Femur (tissue), 1 donor: ENCODE data around the gene ZNF527.
"Not testable (repeated sequence)": the region's sequence is repeated elsewhere in the genome, so short reads cannot be mapped to it uniquely, and the experiment has no call there.

Experiments used
- DNase-seq: peaks from one replicate; pipeline ENCODE4 v3.0.0-alpha.2; 2017

Gene ZNF527

GRCh38 chr19:37370880-37371661, at the start of gene ZNF527:
TSS of gene ZNF527 (plus strand) at chr19:37371099. CDS start at chr19:37374199, 3,100 bp downstream.
- peak; percentile 98 for DNase-seq

GRCh38 chr19:37329686-37330085, 41.2 kb upstream of the ZNF527 start:
- no peak for DNase-seq

DNA sequence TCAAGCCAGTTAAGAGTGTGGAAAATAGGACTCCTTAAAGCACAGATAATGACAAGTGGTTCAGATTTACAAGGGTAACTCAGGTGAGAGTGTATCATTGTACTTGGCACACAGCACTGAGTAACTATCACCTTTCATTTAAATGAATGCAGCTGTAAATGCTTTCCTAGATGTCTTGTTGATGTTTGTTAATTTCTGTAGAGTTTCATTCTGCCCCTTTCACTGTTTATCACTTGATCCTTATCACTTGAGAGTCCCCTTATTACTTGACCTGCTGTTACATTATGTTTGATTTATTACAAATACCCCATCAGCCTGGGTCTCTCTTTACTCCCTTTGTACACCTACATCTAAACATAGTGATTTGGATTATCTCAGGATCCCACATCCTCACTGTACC, 38.1 kb upstream of the ZNF527 start:
- no peak for DNase-seq

DNA sequence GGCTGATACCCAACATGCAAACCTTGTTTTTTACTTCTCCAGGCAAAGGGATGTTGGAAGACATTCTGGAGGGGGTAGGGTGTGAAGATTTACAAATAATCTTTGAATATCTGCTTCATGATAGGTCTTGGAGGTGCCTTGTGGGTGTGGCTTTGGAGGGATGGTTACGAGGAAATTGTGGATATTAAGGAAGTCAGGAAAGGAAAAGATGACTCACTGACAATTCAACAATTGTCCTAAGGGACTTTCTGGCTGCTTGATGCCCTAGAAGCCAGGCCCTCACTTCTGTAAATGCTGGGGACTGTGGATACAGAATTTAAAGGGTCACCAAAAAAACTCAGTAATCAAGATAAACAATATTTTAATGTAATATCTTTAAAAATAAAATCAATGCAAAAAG, 37.4 kb upstream of the ZNF527 start:
- DNase-seq = no peak

GRCh38 chr19:37334179-37335071, 36.5 kb upstream of the ZNF527 start:
- peak; percentile 96 for DNase-seq

GRCh38 chr19:37342753-37343152, 28.1 kb upstream of the ZNF527 start:
- no peak for DNase-seq

DNA sequence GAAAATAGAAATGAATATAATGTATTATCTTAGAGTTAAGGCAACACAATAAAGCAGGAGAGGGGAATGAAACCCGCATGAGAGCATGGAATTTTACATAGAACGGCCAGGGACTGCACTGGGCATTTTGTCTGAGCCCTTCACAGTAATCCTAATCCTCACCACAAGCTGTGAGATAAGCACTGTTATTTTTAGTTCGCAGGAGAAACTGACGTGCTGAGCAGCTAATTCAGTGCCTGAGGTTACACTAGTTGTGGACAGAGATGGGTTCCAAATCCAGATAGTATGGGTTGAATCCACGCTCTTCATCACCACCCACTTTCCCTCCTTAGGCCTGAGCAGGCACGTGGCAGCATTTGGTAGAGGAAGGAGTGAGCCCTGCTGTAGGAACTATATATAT, 24.8 kb upstream of the ZNF527 start:
- DNase-seq = no peak

DNA sequence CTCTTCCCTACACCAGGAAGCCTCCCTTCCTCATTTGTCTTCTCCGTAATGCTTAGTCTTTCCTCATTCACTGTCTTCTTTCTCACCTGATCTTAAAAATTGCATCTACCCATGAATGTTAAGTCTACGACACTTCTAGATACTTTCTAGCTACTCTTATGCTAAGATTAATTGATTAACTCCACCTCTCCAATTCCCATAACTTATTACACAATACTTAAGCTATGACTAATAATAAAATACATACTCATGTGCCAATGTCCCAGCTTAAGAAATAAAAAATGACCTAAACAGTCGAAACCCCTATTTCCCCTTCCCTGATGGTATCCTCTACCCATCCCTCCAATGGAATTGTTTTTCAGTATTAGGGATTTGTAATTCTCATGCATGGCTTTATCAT, 22.8 kb upstream of the ZNF527 start:
- no peak for DNase-seq

DNA sequence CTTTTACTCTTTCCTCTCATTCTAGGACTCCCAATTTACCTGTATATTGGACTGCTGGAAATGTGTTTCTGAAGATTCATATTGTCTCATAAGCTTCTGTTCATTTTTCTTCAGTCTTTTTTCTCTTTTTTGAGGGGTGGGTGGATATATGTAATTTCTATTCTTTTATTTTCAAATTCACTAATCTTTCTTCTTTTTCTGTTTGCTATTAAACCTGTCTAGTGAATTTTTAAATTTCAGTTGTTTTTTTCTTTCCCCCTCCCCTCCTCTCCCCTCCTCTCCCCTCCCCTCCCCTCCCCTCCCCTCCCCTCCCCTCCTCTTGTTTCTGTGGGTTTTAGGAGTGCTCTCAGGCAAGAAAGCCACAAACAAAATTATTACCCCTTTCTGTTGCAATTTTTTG, 16.9 kb upstream of the ZNF527 start:
- no peak for DNase-seq

DNA sequence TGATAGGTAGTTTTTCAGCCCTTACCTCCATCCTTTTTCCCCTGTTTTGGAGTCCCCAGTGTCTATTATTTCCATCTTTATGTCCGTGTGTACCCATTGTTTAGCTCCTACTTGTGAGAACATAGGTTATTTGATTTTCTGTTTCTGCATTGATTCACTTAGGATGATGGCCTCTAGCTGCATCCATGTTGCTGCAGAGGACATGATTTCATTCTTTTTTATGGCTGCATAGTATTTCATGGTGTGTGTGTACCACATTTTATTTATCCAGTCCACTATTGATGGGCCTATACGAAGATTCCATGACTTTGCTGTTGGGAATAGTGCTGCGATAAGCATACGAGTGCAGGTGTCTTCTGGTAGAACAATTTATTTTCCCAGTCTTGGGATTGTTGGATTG, 15.0 kb upstream of the ZNF527 start:
- DNase-seq = no peak

GRCh38 chr19:37361994-37362393, 8.9 kb upstream of the ZNF527 start:
- DNase-seq = no peak

- DNase-seq = no peak
Measured at GRCh38 chr19:37362733-37363132, 8.2 kb upstream of the ZNF527 start.

- DNase-seq = not testable (repeated sequence)
Measured at GRCh38 chr19:37370386-37370879, 466 bp upstream of the ZNF527 start.

DNA sequence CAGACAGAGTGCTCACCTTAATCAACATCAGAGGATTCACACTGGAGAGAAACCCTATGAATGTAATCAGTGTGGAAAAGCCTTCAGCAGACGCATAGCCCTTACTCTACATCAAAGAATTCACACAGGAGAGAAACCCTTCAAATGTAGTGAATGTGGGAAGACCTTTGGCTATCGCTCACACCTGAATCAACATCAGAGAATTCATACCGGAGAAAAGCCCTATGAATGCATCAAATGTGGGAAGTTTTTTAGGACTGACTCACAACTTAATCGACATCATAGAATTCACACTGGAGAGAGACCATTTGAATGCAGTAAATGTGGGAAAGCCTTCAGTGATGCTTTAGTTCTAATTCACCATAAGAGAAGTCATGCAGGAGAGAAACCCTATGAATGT, 18.3 kb downstream of the ZNF527 start:
- no peak for DNase-seq

- DNase-seq = not testable (repeated sequence)
Measured at GRCh38 chr19:37391399-37391798, 20.5 kb downstream of the ZNF527 start.

- DNase-seq = no peak
Measured at GRCh38 chr19:37401078-37401477, 30.2 kb downstream of the ZNF527 start.

GRCh38 chr19:37403403-37403802, 32.5 kb downstream of the ZNF527 start:
- DNase-seq = no peak

GRCh38 chr19:37406140-37406846, 35.4 kb downstream of the ZNF527 start:
- not testable (repeated sequence) for DNase-seq

GRCh38 chr19:37412700-37413099, 41.8 kb downstream of the ZNF527 start:
- DNase-seq = no peak

GRCh38 chr19:37413313-37414084, 42.6 kb downstream of the ZNF527 start:
- DNase-seq = no peak
